PFSK-1 (cell line): ENCODE data around the gene PRRG4.

ENCODE experiments used
- FOXP2 ChIP-seq: optimal IDR thresholded peaks from 2 replicates; pipeline ENCODE3; 2011; ENCODE audit warnings: borderline replicate concordance, control low read depth, inconsistent platforms; ENCODE audit not compliant: insufficient read depth; ENCODE audit errors: extremely low read length, extremely low read depth
- POLR2AphosphoS5 ChIP-seq: IDR thresholded peaks from 2 replicates; pipeline ENCODE4 v1.6.1; 2012; ENCODE audit warnings: low read depth, mild to moderate bottlenecking, control low read depth, low read length, moderate library complexity
- REST ChIP-seq, 2 experiments: IDR thresholded peaks; 2 replicates each; pipeline versions ENCODE4 v1.6.1 to v1.8.0; 2011 to 2012; ENCODE audit warnings: low read depth in 2 of 2, low read length in 2 of 2, control low read depth in 1 of 2, inconsistent platforms in 1 of 2, mild to moderate bottlenecking in 1 of 2, moderate library complexity in 1 of 2; ENCODE audit not compliant: insufficient read depth in 1 of 2
- SIN3A ChIP-seq: IDR thresholded peaks from 2 replicates; pipeline ENCODE4 v1.6.1; 2012; ENCODE audit warnings: mild to moderate bottlenecking, low read length, moderate library complexity, borderline replicate concordance; ENCODE audit not compliant: insufficient read depth
- TAF1 ChIP-seq: IDR thresholded peaks from 2 replicates; pipeline ENCODE4 v1.6.1; 2012; ENCODE audit warnings: low read length, control low read depth, borderline replicate concordance; ENCODE audit not compliant: insufficient read depth

PRRG4 gene

DNA sequence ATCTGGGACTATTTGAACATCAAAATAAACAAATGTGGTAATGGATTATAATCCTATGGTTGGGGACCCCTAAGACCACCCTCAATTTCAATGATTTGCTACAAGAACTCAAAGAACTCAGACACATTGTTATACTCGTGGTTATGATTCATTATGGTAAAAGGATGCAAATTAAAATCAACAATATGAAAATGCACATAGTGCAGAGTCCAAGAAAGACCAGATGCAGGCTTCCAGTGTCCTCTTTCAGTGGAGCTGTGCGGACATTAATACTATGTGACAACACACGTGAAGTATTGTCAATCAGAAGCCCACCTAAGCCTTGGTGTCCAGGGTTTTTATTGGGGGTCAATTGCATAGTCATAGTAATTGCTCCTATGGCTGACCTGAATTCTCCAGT, 53.7 kb downstream of the PRRG4 start:
- TF ChIP-seq TAF1: no peak
- TF ChIP-seq SIN3A: no peak
- TF ChIP-seq POLR2AphosphoS5: no peak
- no peak for TF ChIP-seq REST (IDR thresholded peaks at IDR 0.05; ENCODE audit: insufficient read depth in 1 of 2, low read depth in 2 of 2, low read length in 2 of 2)
- no peak for TF ChIP-seq FOXP2

GRCh38 chr11:32884023-32884422, 54.3 kb downstream of the PRRG4 start:
- TF ChIP-seq REST (IDR thresholded peaks at IDR 0.05; ENCODE audit: insufficient read depth in 1 of 2, low read depth in 2 of 2, low read length in 2 of 2) (no peak), SIN3A (no peak), TAF1 (no peak)

- no peak for TF ChIP-seq POLR2AphosphoS5
- TF ChIP-seq REST (IDR thresholded peaks at IDR 0.05; ENCODE audit: insufficient read depth in 1 of 2, low read depth in 2 of 2, low read length in 2 of 2): no peak
Observed at GRCh38 chr11:32884770-32885384, 55.1 kb downstream of the PRRG4 start.

- TF ChIP-seq SIN3A: no peak
- TF ChIP-seq REST (IDR thresholded peaks at IDR 0.05; ENCODE audit: insufficient read depth in 1 of 2, low read depth in 2 of 2, low read length in 2 of 2): no peak
- TF ChIP-seq POLR2AphosphoS5: no peak
- TF ChIP-seq TAF1: no peak
- TF ChIP-seq FOXP2: no peak
Observed at GRCh38 chr11:32885556-32885955, 55.8 kb downstream of the PRRG4 start.

GRCh38 chr11:32886180-32886579, 56.5 kb downstream of the PRRG4 start:
- TF ChIP-seq POLR2AphosphoS5 (no peak), SIN3A (no peak), REST (IDR thresholded peaks at IDR 0.05; ENCODE audit: insufficient read depth in 1 of 2, low read depth in 2 of 2, low read length in 2 of 2) (no peak), TAF1 (no peak), FOXP2 (no peak)
